HG03558 (cell line): ENCODE results near the gene LRRC17.

Experiments used
- ATAC-seq: cut with Tn5 transposase; IDR thresholded peaks from one replicate; pipeline ENCODE4 v1.9.1; 2021; ENCODE audit warnings: moderate number of reproducible peaks; ENCODE audit not compliant: unreplicated experiment; ENCODE audit errors: extremely low read depth

The LRRC17 gene

GRCh38 chr7:102982235-102982634 lies 69.4 kb downstream of the LRRC17 start:
- ATAC-seq, result no peak

GRCh38 chr7:102983602-102984001 lies 70.8 kb downstream of the LRRC17 start:
- no peak for ATAC-seq

DNA sequence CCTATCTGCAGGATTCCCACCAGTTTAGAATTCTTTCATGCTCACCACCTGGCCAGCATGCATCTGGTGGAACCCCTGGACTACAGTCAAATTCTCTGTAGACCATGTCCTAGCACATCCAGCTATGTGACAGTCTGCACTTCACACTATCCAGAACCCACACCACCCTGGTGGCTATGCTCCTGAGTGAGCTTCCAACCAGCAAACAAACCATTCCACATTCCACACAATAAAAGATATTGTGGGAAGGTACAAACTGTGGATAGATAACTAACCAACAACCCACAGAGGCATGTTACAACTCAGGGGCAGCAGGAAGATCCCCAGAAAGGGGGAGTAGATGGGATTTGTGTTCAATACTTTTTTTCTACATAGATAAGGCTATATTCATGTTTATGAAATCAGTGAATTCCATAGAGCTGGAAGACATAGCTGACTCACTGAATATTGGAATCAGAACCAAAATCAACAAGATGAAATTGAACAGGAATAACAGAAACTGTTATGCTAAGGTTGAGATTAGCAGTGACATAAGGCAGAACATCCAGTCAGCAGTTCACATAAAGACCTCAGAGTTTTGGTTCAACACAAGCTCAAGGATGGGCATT lies 72.5 kb downstream of the LRRC17 start:
- ATAC-seq, result no peak

DNA sequence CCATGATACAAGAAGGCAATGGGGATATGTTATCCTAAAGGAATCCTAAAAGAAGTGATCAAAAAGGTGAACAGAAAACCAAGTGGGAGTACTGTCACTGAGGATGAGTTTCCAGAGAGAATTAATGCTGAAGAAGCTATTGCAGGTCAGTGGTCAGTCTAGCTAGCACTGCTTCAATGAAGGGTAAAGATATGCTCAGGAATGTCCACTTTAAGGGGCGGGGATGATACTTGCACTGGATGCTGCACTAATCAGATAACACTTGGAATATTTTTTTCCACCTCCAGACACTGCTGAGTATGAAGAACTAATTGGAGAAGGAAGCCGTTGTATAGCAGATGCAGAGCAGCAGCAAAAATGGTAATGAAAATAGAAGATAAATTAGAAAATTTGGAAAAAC lies 75.3 kb downstream of the LRRC17 start:
- ATAC-seq, result no peak

GRCh38 chr7:102988631-102989560 lies 76.1 kb downstream of the LRRC17 start:
- ATAC-seq, result no peak

DNA sequence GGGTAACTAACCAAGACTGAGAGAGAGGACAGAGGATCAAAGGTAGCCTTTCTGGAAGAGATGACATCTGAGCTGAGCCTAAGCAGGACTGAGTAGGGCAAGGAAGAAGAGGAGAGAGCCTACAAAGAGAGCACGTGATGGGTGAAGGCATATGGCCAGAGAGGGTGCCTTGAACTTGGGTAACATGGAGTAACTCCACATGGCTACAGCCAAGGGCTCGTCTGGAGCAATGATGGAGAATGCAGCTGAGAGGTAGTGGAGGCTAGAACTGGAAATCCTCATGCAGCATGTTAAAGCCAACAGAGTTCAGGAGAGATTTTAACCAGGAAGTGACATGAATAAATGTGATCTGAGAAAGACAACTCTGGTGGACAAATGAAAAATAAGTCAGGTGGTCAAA lies 77.8 kb downstream of the LRRC17 start:
- ATAC-seq, result no peak

- no peak for ATAC-seq
Observed at GRCh38 chr7:102991077-102991539, 78.3 kb downstream of the LRRC17 start.

DNA sequence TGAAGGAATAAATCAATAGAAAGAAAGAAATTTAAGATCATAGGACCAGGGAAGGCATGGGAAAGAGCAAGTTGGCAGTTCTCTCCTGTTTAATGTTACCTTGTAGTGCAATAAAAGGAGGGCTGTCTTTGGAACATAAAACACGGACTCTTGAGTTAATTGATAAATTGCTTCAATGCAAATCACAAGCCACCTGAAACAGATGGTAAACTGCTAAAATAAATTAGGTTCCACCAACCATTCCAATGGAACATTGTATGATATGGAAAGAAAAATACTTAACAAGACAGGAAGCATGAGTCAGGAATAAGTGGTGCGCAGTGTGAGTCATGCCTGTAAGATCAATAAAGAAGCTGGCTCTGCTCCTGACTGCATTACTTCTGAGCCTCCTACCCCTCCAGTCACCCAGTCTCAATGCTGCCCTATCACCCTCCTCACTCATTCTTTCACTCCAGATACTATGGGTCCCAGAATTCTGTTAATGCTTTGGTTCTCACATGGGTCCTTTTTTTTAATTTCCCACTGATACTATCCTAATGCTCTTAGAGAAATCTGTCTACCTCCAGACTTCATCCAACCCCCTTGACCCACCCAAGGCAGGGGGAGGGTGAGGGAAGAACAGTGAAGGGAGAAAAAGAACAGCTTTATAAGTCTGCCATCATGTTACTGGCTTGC lies 78.9 kb downstream of the LRRC17 start:
- no peak for ATAC-seq

DNA sequence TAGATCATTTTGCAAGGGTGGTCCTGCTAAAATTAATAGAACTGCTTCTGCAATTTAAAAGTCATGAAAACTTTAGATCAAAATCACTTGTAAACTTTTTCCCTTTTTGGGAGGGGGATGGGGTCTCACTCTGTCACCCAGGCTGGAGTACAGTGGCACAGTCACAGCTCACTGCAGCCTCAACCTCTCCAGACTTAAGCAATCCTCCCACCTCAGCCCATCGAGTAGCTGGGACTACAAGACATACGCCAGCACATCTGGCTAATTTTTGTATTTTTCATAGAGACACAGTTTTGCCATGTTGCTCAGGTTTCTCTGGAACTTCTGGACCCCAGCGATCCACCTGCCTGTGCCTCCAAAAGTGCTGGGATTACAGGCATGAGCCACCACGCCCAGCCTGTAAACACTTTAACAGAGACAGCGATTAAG lies 79.7 kb downstream of the LRRC17 start:
- ATAC-seq, result no peak

DNA sequence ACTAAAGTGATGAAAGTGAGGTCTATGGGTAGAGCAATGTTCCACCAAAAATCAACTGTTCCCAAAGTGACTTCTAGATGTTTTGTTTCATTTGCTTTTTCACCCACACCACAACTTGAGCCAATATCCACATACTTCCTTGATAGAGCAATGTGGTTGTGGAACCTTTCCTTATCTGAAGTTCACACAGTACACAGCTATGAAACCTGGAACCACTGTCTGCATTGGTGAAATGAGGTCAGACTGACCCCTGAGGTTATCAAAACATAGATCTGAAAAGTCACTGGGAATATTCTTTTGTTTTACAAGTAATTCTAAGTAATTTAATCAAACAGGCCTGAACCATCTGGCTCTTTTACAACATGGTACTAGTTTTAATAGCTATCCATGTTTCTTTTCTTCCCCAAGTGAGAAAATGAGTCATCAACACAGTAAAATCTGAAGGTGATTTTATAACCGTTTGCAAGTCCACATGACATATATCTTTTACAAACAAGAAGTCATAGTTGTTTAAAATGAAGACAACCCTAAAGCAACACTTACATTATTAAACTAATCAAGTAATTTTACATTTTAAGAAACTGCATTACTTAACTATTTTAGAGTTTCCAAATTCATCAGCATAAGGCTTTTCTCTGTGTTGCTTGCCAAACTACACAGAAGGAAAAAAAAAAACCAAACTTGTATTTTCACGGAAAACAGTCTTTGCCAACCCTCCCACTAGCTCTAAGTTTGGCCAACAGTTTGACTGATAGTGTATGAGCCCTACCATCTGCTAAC lies 80.3 kb downstream of the LRRC17 start:
- ATAC-seq, result no peak

DNA sequence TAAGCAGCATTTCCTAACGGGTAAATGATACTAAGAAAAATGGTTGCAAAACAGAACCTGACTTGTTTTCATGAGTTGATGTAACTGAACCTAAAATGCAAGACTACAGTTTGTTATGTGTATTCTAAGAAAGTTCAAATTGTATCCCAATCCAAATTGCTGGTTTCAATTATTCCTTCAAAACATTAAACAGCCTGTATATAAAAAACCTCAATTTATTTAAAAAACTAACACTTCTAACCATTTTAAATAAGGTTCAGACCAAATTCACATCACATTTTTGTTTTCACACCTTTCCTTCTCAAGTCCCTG lies 80.9 kb downstream of the LRRC17 start:
- ATAC-seq, result no peak

- no peak for ATAC-seq
Observed at GRCh38 chr7:102994567-102994966, 81.8 kb downstream of the LRRC17 start.
